ENCODE data around the gene SLC25A13.

SLC25A13 gene

DNA sequence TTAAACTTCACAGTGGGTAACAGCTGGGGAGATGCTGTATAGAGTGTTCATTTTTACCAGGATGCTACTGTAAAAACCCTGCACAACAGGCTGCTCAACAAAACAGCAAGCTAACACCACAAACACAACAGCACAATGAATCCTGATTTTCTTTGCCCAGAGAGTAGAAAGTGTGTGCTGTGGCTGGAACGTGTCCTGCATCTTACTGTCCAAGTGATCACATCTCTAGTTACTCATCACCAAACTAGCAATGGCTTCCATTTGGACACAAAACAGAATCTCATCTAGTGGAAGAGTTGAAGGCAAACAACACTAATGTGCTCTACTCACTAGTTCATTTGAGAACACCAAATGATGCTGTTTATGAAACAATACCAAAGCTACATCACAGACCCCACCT lies 121.2 kb downstream of the SLC25A13 start:
- no peak for DNase-seq (ENCODE audit: low read depth)

GRCh38 chr7:96199421-96199820 lies 122.5 kb downstream of the SLC25A13 start:
- DNase-seq (ENCODE audit: low read depth): peak; percentile 47

- DNase-seq (ENCODE audit: low read depth): no peak
Observed at GRCh38 chr7:96198047-96198636, 123.8 kb downstream of the SLC25A13 start.

- DNase-seq (ENCODE audit: low read depth): no peak
Observed at GRCh38 chr7:96196676-96197075, 125.2 kb downstream of the SLC25A13 start.

- peak; percentile 22 for DNase-seq (ENCODE audit: low read depth)
Observed at GRCh38 chr7:96189129-96189820, 132.6 kb downstream of the SLC25A13 start.

- DNase-seq (ENCODE audit: low read depth): peak; percentile 59
Observed at GRCh38 chr7:96188591-96188991, 133.3 kb downstream of the SLC25A13 start.

- peak; percentile 58 for DNase-seq (ENCODE audit: low read depth)
Observed at GRCh38 chr7:96188174-96188581, 133.7 kb downstream of the SLC25A13 start.

DNA sequence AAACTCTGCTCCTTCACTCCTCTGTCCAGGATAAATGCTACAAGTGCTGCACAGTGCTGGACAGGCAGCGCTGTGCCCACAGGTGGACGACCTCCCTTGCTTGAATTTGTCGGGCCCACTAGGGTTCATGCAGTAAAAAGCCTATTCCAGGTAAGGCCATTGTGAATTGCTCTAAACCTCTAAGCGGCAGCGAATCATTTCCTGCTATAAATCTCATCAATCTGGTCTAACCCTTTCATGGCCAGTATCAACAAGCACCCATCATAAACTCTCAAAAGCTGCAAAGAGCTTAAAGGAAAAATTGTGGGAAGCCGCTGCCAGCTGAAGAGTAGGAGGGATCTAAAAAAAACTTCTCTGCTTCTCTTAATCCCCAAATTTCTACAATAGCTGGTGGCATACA lies 134.2 kb downstream of the SLC25A13 start:
- no peak for DNase-seq (ENCODE audit: low read depth)

DNA sequence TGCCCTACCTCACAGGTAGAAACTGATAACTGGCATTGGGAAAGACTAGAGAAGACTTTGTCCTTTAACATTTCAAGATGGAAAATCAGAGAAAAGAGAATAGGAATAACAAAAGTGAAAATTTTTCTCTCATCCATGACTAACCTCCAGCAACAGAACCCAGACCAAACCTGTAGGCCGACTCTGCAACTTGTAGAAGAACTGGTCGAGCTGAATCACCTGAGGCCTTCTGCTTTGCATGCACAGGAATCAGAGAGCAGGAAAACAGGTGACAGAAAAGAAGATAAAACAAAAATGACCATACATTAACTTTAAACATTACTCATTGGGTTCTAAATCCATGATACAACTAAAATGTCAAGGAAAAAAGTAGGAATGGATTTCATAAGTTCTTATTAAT lies 137.1 kb downstream of the SLC25A13 start:
- no peak for DNase-seq (ENCODE audit: low read depth)

DNA sequence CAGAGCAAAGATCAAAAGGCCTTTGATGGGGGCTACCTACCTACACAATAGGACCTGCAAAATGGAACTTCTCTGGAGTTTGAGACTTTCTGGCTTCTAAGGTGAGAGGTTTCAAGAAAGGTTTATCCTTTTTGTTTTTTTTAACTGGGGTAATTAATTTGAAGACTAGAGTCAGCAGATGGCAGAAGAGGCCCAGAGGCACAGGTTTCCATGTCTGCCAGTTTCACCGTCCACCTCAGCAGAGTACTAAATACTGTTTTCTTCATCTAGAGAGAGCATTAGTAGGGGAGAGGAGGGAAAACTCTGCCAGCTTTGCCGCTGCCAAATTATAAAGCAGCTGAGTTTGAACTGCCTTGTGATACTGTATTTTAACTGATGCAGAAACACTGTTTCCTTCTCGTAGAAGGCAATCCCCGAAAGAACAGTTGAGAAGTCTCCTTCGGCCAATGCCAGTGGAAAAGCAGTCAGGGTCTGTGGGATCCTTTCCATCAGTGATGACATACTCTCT lies 138.7 kb downstream of the SLC25A13 start:
- DNase-seq (ENCODE audit: low read depth): no peak

DNA sequence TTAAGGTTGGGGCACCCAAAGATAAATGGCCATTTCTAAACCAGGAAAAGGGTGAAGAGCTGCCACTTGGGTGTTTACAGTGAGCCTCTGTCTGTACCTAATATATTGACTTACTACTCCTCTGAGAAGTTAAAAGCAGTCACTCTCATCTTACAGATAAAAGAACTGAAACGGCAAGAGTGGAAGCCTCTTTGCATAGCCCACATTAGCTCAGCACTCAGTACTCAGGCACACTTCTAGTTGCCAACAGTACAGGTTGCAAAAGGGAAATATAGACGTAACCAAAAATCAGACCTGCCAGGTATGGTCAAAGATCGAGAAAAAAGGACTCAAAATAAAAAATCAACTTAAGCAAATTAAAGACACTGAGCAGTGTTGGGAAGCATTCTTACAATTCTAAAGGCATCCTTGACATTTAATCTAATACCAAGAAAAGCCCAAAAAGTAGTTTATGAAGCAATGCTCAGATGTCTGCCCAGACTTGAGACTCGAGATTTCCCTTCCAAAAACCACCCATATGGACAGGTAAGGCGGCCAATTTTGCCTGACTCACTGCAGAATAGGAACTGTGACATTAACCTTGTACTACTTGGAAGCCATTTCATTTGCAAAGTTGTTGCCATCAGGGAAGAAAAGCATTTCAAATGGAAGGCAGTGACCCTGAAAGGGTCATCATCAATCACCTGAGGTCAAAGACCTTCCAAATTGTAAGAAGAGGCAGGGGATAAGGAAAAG lies 139.3 kb downstream of the SLC25A13 start:
- DNase-seq (ENCODE audit: low read depth): no peak

DNA sequence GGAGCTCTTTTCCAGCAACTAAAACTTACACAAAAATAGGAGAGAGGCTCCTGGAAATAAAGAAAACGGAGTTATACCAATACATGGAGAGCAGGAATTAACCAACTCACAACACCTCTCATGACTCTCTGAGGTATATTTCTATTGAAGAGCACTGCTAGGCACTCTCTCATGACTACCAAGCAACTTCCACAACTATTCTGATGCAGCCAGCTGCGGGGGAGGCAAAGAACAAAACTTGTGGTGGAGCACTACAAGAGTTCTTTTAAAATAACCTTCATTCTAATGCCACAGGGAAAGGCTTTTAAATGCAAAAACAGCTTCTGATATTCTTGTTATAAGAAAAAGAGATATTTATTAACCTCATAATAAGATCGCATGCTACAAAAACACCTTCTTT lies 140.7 kb downstream of the SLC25A13 start:
- no peak for DNase-seq (ENCODE audit: low read depth)

- peak; percentile 8 for DNase-seq (ENCODE audit: low read depth)
Observed at GRCh38 chr7:96179837-96180236, 142.1 kb downstream of the SLC25A13 start.

GRCh38 chr7:96179341-96179740 lies 142.6 kb downstream of the SLC25A13 start:
- DNase-seq (ENCODE audit: low read depth): peak; percentile 9

GRCh38 chr7:96178581-96178980 lies 143.3 kb downstream of the SLC25A13 start:
- peak; percentile 56 for DNase-seq (ENCODE audit: low read depth)

DNA sequence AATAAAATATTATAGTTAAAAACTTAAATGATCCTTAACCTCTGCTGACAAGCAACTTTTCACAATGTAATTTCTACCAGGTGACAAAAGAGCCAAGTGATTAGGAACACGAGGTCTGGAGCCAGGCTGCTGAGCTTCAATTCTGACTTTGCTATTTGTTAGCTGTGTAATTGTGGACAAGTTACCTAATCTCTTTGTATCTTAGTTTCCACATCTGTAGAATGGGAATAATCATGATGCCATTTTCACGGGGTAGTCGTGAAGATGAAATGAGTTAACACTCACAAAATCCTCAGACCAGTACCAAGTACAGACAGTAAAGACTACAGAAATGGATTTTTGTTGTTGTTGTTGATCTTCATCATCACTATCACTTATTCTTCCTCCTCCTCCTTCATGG lies 144.5 kb downstream of the SLC25A13 start:
- no peak for DNase-seq (ENCODE audit: low read depth)

DNA sequence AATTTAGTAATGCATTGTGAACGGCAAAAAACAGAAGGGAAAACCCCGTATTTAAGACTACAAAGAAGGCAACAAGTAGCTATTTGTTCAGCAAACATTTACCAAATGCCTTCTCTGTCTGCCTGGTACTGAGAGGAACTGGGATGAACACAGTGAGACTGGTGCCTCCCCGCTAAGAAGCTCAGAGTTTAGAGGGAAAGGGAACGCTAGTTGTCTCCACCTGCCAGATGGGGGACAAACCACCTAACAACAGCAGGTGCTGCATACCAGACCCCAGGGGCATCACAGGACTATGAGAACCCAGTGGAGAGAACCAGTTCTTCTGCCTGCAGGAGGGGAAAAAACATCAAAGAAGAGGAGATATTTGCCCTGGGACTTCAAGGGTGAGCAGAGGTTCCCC lies 147.1 kb downstream of the SLC25A13 start:
- DNase-seq (ENCODE audit: low read depth): no peak

GRCh38 chr7:96173781-96174180 lies 148.1 kb downstream of the SLC25A13 start:
- no peak for DNase-seq (ENCODE audit: low read depth)

DNA sequence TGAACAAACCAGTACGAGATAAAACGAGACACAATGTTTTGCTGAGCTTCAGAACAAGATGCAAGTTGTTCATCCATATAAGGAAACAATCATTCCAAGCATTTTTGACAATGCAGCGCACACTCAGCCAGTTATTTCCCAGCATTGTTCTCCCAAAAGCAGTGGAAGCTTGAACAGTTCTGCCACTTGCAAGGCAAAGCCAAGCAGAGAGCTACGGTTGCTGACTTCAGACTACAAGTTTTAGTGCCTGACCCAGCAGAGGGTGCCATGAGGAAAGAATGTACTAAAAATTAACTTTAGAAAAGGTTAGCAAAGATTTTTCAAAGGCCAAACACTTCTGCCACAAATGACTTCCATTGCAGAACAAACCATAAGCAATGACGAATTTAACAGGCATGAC lies 152.5 kb downstream of the SLC25A13 start:
- peak; percentile 50 for DNase-seq (ENCODE audit: low read depth)

DNA sequence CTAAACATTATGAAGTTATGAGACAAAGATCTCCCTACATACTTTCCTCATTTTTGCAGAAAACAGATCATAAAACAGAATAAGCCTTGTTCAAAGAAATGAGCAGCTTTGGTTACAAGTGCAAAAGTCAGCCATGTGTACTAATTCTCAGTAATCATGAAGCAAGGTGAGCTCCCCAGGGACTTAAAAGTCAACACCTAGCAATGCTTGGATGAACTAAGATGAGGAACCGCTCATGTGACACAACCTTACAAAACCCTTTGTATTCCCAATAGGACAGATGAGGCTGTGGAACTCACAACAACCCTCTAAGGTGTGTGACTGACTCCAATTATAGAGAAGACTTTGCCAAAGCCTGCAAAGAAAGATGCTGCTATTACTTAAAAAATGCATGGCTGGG lies 154.5 kb downstream of the SLC25A13 start:
- DNase-seq (ENCODE audit: low read depth): no peak

GRCh38 chr7:96161897-96162296 lies 160.0 kb downstream of the SLC25A13 start:
- no peak for DNase-seq (ENCODE audit: low read depth)

DNA sequence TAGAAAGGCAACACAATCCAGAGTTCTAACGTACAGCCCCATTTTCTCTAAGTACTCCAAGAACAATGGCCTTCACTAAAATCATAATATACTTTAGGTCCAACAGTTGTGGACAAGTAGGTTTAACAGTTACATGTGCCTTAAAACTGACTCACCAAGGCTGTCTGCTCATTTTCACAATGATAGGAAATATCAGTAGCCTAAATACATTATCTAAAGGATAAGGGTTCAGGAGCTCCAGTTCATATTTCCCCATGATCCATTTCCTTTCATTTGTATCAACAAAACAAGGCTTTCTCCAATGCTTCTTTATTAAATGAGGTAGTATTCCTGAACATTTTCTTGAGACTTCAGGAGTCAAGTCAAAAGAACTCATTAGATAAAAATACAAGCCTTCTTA lies 164.0 kb downstream of the SLC25A13 start:
- no peak for DNase-seq (ENCODE audit: low read depth)

DNA sequence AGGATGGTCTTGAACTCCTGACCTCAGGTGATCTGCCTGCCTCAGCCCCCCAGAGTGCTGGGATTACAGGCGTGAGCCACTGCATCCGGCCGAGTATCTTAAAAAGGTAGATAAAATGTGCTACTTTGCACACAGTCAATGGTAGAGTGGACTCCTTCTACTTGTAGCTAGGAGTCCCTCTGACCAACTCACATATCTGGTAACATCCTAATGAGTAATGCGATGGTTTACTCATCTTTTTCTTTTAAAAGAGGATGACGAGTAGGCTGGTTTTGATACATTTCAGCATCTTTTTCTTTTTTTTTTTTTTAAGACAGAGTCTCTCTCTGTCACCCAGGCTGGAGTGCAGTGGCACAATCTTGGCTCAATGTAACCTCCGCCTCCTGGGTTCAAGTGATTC lies 167.4 kb downstream of the SLC25A13 start:
- DNase-seq (ENCODE audit: low read depth): peak; percentile 43
